Measurements from ENCODE around the gene GRB7. TPM values are rescaled to one million over a fixed set of nuclear protein-coding genes. Genes with fewer than 3 reads are reported as not detected.

GRB7 gene
- total RNA-seq, 1 experiment from 2014 or later, result 98.6 TPM

GRCh38 chr17:39765766-39766165 lies 28.0 kb downstream of the GRB7 start:
- no peaks in the 10 kb centered on the region for H3K27me3 ChIP-seq (replicated peaks; ENCODE audit: control insufficient read depth, insufficient read depth, low read length)
- H3K36me3 ChIP-seq (ENCODE audit: control insufficient read depth, insufficient read depth, low read length), result no peaks in the 10 kb centered on the region
- BruUV-seq (replicated peaks), result no TSS peak
- Mint-ChIP-seq H3K27ac (ENCODE audit: unreplicated experiment) (no peak overlapping the region), H3K4me3 (ENCODE audit: unreplicated experiment) (no peak overlapping the region), H3K4me1 (ENCODE audit: low read depth, unreplicated experiment) (no peaks in the 10 kb centered on the region), H3K36me3 (ENCODE audit: insufficient read depth, unreplicated experiment) (no peaks in the 10 kb centered on the region), H3K9me3 (ENCODE audit: unreplicated experiment) (no peaks in the 10 kb centered on the region), H3K27me3 (ENCODE audit: insufficient read depth, unreplicated experiment) (no peaks in the 10 kb centered on the region)
- POLR2A ChIA-PET, result no interaction called here
- H3K9me3 ChIP-seq, result no peaks in the 10 kb centered on the region
- no peak overlapping the region for H3K4me3 ChIP-seq (ENCODE audit: low read depth, low read length)
- CTCF ChIA-PET, result no interaction called here
- H3K4me1 ChIP-seq, result no peaks in the 10 kb centered on the region
- TF ChIP-seq CTCF (IDR thresholded peaks at IDR 0.05; ENCODE audit: insufficient read depth in 1 of 2, low read depth in 1 of 2, low read length in 1 of 2, severe bottlenecking in 1 of 2, unreplicated experiment in 1 of 2), result no peak
- intact Hi-C loops (cut with micrococcal nuclease; ENCODE audit: unreplicated experiment), result no loop called here
- DNase-seq, result no peak

- Histone ChIP-seq H3K36me3 (ENCODE audit: control insufficient read depth, insufficient read depth, low read length) (no peaks in the 10 kb centered on the region), H3K4me1 (no peaks in the 10 kb centered on the region), H3K4me3 (ENCODE audit: low read depth, low read length) (no peak overlapping the region), H3K9me3 (no peaks in the 10 kb centered on the region), H3K27me3 (replicated peaks; ENCODE audit: control insufficient read depth, insufficient read depth, low read length) (no peaks in the 10 kb centered on the region)
- no peak for DNase-seq
- no peaks in the 10 kb centered on the region for H3K9me3 Mint-ChIP-seq (ENCODE audit: unreplicated experiment)
- no peak overlapping the region for H3K4me3 Mint-ChIP-seq (ENCODE audit: unreplicated experiment)
- H3K4me1 Mint-ChIP-seq (ENCODE audit: low read depth, unreplicated experiment), result no peaks in the 10 kb centered on the region
- POLR2A ChIA-PET, result no interaction called here
- intact Hi-C loops (cut with micrococcal nuclease; ENCODE audit: unreplicated experiment), result no loop called here
- no peak for TF ChIP-seq CTCF (IDR thresholded peaks at IDR 0.05; ENCODE audit: insufficient read depth in 1 of 2, low read depth in 1 of 2, low read length in 1 of 2, severe bottlenecking in 1 of 2, unreplicated experiment in 1 of 2)
- no peaks in the 10 kb centered on the region for H3K27me3 Mint-ChIP-seq (ENCODE audit: insufficient read depth, unreplicated experiment)
- no TSS peak for BruUV-seq (replicated peaks)
- no peaks in the 10 kb centered on the region for H3K36me3 Mint-ChIP-seq (ENCODE audit: insufficient read depth, unreplicated experiment)
- no peak overlapping the region for H3K27ac Mint-ChIP-seq (ENCODE audit: unreplicated experiment)
- CTCF ChIA-PET, result no interaction called here
These were observed 29.4 kb downstream of the GRB7 start for GRCh38 chr17:39767147-39767546.

- intact Hi-C loops (cut with micrococcal nuclease; ENCODE audit: unreplicated experiment), result no loop called here
- Mint-ChIP-seq H3K27me3 (ENCODE audit: insufficient read depth, unreplicated experiment) (no peaks in the 10 kb centered on the region), H3K36me3 (ENCODE audit: insufficient read depth, unreplicated experiment) (no peaks in the 10 kb centered on the region), H3K27ac (ENCODE audit: unreplicated experiment) (no peak overlapping the region), H3K9me3 (ENCODE audit: unreplicated experiment) (no peaks in the 10 kb centered on the region), H3K4me1 (ENCODE audit: low read depth, unreplicated experiment) (no peaks in the 10 kb centered on the region), H3K4me3 (ENCODE audit: unreplicated experiment) (no peak overlapping the region)
- no peaks in the 10 kb centered on the region for H3K9me3 ChIP-seq
- no peak for DNase-seq
- no peak for TF ChIP-seq CTCF (IDR thresholded peaks at IDR 0.05; ENCODE audit: insufficient read depth in 1 of 2, low read depth in 1 of 2, low read length in 1 of 2, severe bottlenecking in 1 of 2, unreplicated experiment in 1 of 2)
- CTCF ChIA-PET, result no interaction called here
- no peaks in the 10 kb centered on the region for H3K4me1 ChIP-seq
- no peaks in the 10 kb centered on the region for H3K27me3 ChIP-seq (replicated peaks; ENCODE audit: control insufficient read depth, insufficient read depth, low read length)
- POLR2A ChIA-PET, result no interaction called here
- H3K4me3 ChIP-seq (ENCODE audit: low read depth, low read length), result no peak overlapping the region
- H3K36me3 ChIP-seq (ENCODE audit: control insufficient read depth, insufficient read depth, low read length), result no peaks in the 10 kb centered on the region
- no TSS peak for BruUV-seq (replicated peaks)
These were observed 32.3 kb downstream of the GRB7 start for GRCh38 chr17:39769974-39770587.
